HUES48 (cell line): ENCODE results near the gene GCK.

Experiments used
- H3K27ac ChIP-seq: one replicate; pipeline ENCODE4 v1.7.0; 2013; ENCODE audit warnings: low read depth, low read length, inconsistent platforms
- H3K27me3 ChIP-seq: 2 replicates; pipeline ENCODE4 v1.6.1; 2013; ENCODE audit warnings: mild to moderate bottlenecking, low read length; ENCODE audit not compliant: control insufficient read depth, insufficient read depth
- H3K36me3 ChIP-seq: 2 replicates; pipeline ENCODE4 v1.6.1; 2013; ENCODE audit warnings: low read length; ENCODE audit not compliant: control insufficient read depth, insufficient read depth
- H3K4me1 ChIP-seq: 2 replicates; pipeline ENCODE4 v1.6.1; 2013; ENCODE audit warnings: mild to moderate bottlenecking, low read length; ENCODE audit not compliant: control insufficient read depth, insufficient read depth
- H3K4me3 ChIP-seq: 2 replicates; pipeline ENCODE4 v1.5.1; 2013; ENCODE audit warnings: mild to moderate bottlenecking, low read depth, low read length
- H3K9ac ChIP-seq: 2 replicates; pipeline ENCODE4 v1.6.1; 2013; ENCODE audit warnings: mild to moderate bottlenecking, low read depth, low read length, moderate library complexity
- H3K9me3 ChIP-seq: 2 replicates; pipeline ENCODE4 v1.6.1; 2013; ENCODE audit warnings: low read length; ENCODE audit not compliant: control insufficient read depth, insufficient read depth

GCK gene

GRCh38 chr7:44112997-44113763 is 76.1 kb downstream of the GCK start:
- Histone ChIP-seq H3K27me3 (no peaks in the 10 kb centered on the region), H3K4me3 (no peak overlapping the region), H3K36me3 (peaks cover 74% of the 10 kb centered on the region), H3K27ac (no peak overlapping the region), H3K9me3 (no peaks in the 10 kb centered on the region), H3K4me1 (no peaks in the 10 kb centered on the region), H3K9ac (no peak overlapping the region)

GRCh38 chr7:44112231-44112996 is 76.8 kb downstream of the GCK start:
- Histone ChIP-seq H3K9ac (no peak overlapping the region), H3K27ac (no peak overlapping the region), H3K4me3 (no peak overlapping the region), H3K9me3 (no peaks in the 10 kb centered on the region), H3K27me3 (no peaks in the 10 kb centered on the region), H3K36me3 (peaks cover 66% of the 10 kb centered on the region), H3K4me1 (no peaks in the 10 kb centered on the region)

GRCh38 chr7:44111761-44112160 is 77.5 kb downstream of the GCK start:
- no peak overlapping the region for H3K4me3 ChIP-seq
- H3K36me3 ChIP-seq: peaks cover 59% of the 10 kb centered on the region
- H3K9ac ChIP-seq: no peak overlapping the region
- H3K4me1 ChIP-seq: no peaks in the 10 kb centered on the region
- H3K27me3 ChIP-seq: no peaks in the 10 kb centered on the region
- no peak overlapping the region for H3K27ac ChIP-seq
- no peaks in the 10 kb centered on the region for H3K9me3 ChIP-seq

GRCh38 chr7:44110719-44111635 is 78.3 kb downstream of the GCK start:
- H3K36me3 ChIP-seq: peaks cover 52% of the 10 kb centered on the region
- H3K4me1 ChIP-seq: no peaks in the 10 kb centered on the region
- no peak overlapping the region for H3K27ac ChIP-seq
- no peaks in the 10 kb centered on the region for H3K27me3 ChIP-seq
- H3K4me3 ChIP-seq: no peak overlapping the region
- H3K9me3 ChIP-seq: no peaks in the 10 kb centered on the region
- H3K9ac ChIP-seq: no peak overlapping the region

- Histone ChIP-seq H3K9me3 (no peaks in the 10 kb centered on the region), H3K4me1 (peaks cover 6% of the 10 kb centered on the region; the same call in 1 of the 2 replicates), H3K27ac (no peak overlapping the region), H3K4me3 (no peak overlapping the region), H3K36me3 (peaks cover 42% of the 10 kb centered on the region), H3K27me3 (peaks cover 7% of the 10 kb centered on the region; the same call in 1 of the 2 replicates), H3K9ac (no peak overlapping the region)
These were observed 79.2 kb downstream of the GCK start for GRCh38 chr7:44109991-44110390.

GRCh38 chr7:44108768-44109750 is 80.2 kb downstream of the GCK start:
- Histone ChIP-seq H3K9me3 (no peaks in the 10 kb centered on the region), H3K4me3 (no peak overlapping the region), H3K27ac (no peak overlapping the region), H3K27me3 (peaks cover 9% of the 10 kb centered on the region; the same call in 1 of the 2 replicates), H3K9ac (no peak overlapping the region), H3K4me1 (peaks cover 8% of the 10 kb centered on the region; the same call in 1 of the 2 replicates), H3K36me3 (peaks cover 32% of the 10 kb centered on the region)

GRCh38 chr7:44107961-44108767 is 81.1 kb downstream of the GCK start:
- no peak overlapping the region for H3K4me3 ChIP-seq
- peaks cover 8% of the 10 kb centered on the region; the same call in 1 of the 2 replicates for H3K4me1 ChIP-seq
- H3K27me3 ChIP-seq: peaks cover 12% of the 10 kb centered on the region
- H3K9me3 ChIP-seq: no peaks in the 10 kb centered on the region
- no peak overlapping the region for H3K27ac ChIP-seq
- no peak overlapping the region for H3K9ac ChIP-seq
- H3K36me3 ChIP-seq: peaks cover 26% of the 10 kb centered on the region

- H3K27ac ChIP-seq: no peak overlapping the region
- H3K27me3 ChIP-seq: peaks cover 13% of the 10 kb centered on the region
- no peak overlapping the region for H3K9ac ChIP-seq
- no peaks in the 10 kb centered on the region for H3K9me3 ChIP-seq
- peaks cover 26% of the 10 kb centered on the region for H3K36me3 ChIP-seq
- H3K4me3 ChIP-seq: no peak overlapping the region
- peaks cover 8% of the 10 kb centered on the region; the same call in 1 of the 2 replicates for H3K4me1 ChIP-seq
These were observed 81.9 kb downstream of the GCK start for GRCh38 chr7:44107116-44107960.
